COR-L47 (cell line): ENCODE measurements around the gene HBZ.
"Not testable (repeated sequence)": the region's sequence is repeated elsewhere in the genome, so short reads cannot be mapped to it uniquely, and the experiment has no call there.

Experiments used
- DNase-seq: peaks from one replicate; lab custom pipeline; 2025; lab: John Stamatoyannopoulos, UW

HBZ gene

DNA sequence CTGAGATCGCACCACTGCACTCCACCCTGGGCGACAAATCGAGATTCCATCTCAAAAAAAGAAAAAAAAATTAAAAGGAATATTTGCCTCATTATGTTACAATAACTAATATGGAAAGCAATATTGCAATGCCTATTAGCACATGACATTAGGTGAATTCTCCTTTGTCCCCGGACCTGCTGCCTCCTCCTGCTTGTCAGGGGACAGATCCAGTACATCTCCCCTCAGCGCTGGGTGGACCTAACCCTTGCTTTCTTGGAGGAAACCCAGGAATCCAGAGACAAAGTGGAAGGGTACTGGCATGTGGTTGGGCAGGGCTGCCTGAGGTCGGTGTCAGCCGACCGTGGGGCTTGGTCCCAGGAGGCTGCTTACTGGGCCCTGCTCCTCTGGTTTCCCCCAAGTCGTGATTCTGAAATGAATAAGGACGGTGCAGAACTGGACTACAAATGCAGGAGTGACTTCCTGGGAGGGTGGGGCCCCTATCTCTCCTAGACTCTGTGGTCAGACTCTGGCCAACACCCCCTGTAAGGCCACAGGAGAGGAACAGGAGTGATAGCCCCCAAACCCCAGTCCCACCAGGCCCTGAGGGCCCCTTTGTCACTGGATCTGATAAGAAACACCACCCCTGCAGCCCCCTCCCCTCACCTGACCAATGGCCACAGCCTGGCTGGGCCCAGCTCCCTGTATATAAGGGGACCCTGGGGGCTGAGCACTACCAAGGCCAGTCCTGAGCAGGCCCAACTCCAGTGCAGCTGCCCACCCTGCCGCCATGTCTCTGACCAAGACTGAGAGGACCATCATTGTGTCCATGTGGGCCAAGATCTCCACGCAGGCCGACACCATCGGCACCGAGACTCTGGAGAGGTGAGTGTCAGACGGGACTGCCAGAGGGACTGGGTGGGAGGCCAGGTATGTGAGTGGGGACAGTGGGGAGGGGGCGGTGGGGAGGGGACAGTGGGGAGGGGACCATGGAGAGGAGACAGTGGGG, at the start of gene HBZ:
TSS of gene HBZ (plus strand) at position 504 of the 988 bp plus-strand sequence. CDS start at position 770, 266 bp downstream.
- DNase-seq: no peak

- DNase-seq: no peak
Measured at GRCh38 chr16:104355-104754, 48.1 kb upstream of the HBZ start.

GRCh38 chr16:104928-105327, 47.5 kb upstream of the HBZ start:
- DNase-seq: no peak

DNA sequence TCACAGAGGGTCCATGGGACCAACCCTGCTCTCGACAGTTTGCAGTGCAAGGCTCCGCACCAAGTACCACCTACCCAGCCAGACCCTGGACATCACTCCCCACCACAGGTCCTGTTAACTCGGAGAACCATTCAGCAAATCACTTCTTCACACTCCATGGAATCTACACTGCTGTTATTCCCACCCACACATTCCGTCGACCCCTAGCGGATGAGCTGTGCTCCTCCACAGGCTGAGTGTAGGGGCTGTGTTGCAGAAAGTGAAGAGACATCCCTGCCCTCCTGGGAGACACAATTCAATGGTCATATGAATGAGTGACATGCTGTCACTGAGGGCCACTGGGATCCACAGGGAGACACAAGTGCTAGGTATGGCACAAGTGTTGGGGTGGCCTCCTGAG, 46.9 kb upstream of the HBZ start:
- DNase-seq: no peak

- DNase-seq: peak; percentile 69
Measured at GRCh38 chr16:106623-107324, 45.7 kb upstream of the HBZ start.

DNA sequence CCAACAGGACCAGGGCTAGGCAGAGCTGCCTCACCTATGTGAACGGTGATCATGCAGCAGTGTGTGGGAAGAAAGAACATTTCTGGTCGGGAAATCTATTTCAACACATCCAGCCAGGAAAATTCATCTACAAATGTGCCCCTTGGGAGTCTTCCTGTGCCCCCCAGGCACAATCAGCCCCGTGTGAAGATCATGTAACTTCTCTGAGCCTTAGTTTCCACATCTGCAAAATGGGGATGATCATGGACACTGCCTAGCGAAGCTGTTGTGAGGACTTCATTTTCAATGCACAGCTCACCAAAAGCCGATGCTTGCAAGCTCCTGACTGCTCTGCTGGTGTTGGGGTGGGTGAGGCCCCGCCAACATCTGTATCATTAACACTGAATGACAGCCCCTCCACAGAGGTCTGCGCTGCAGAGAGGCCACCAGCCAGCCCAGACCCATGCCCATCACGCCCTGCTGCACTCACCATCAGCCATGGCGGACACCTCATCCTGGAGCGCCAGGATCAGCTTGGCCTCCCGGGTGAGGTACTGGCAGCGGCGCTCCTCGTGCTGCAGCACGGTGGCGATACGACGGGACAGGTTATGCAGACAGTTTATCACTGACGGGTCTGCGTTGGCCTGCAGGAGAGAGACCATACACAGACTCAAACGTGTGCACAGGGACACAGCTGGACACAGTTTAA, 40.1 kb upstream of the HBZ start:
- no peak for DNase-seq

DNA sequence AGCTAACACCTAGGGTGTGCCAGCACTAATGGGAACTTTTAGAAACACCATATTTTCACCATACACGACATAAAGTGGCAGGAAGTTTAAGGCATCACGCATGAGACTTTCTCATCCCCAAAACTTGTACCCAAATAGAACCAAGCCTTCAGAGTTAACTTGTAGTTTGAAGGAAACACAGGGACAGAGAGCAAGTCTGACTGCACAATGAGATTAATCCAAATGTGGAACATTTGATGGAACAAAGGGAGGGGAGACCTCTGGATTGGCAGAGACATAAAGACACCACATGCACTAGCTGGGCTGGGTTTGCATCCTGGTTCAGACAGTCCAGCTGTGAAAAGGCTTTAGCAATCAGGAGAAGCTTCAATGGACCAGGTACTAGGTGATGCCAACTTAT, 38.1 kb upstream of the HBZ start:
- no peak for DNase-seq

- DNase-seq: no peak
Measured at GRCh38 chr16:116015-116414, 36.4 kb upstream of the HBZ start.

GRCh38 chr16:117379-118365, 34.8 kb upstream of the HBZ start:
- DNase-seq: peak; percentile 94

DNA sequence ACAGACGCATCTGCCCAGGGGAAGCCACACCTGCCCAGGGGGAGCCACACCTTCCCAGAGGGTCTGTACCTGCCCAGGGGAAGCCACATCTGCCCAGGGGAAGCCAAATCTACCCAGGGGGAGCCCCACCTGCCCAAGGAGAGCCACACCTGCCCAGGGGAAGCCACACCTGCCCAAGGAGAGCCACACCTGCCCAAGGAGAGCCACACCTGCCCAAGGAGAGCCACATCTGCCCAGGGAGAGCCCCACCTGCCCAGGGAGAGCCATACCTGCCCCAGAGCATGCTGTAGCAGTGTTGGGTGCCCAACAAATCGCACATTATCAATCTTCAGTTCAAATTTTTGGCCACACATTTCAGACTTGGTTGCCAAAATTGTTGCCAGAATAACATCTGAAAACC, 33.6 kb upstream of the HBZ start:
- no peak for DNase-seq

- DNase-seq: no peak
Measured at GRCh38 chr16:119295-119694, 33.1 kb upstream of the HBZ start.

DNA sequence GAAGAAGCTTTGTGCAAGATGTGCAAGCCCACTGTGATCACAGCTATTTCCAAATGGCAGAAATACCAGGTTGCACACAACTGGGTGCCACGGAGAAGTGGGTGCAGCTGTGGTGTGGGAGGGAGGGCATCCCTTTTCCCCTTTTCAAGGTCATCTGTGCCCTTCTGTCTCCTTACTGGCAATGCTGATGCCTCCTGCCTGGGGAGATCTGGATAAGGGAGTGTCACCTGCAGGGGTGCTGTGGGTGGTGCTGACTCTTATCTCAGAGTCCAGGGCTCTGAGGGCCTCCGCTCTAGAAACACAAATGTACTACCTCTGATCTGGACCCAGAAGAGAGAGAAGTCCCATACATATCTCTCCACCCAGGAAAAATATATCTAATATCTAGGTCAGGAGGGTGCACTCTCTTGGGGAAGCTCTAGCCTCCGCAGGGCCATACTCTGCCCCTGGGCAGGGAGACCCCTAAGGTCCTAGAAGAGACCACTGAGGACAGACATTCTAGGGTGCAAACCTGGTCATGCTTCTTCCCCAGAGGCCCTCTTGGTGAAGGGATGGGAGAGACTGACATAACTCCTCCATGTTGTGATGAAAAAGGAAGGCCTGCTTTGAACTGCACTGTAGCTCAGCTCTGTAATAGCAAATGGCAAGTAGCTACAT, 32.5 kb upstream of the HBZ start:
- DNase-seq: no peak

GRCh38 chr16:120756-121155, 31.7 kb upstream of the HBZ start:
- no peak for DNase-seq

DNA sequence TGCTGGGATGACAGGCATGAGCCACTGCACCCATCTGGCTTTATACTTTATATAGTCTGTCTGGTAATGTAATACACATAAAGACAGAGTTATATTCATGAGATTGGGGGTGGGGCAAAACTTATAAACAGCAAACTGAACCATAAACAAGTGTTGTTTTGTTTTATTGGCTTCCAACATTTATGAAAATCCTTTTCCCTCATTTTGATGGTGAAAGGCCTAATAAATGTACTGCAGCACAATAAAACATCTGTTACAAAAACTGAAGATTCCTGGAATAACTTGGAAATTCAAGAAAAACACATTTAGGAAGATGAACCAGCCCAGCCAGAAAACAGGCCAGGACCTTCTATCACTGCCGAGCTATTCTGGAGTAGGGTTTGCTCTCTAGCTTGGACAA, 30.1 kb upstream of the HBZ start:
- no peak for DNase-seq

- not testable (repeated sequence) for DNase-seq
Measured at GRCh38 chr16:123558-124350, 28.7 kb upstream of the HBZ start.

- no peak for DNase-seq
Measured at GRCh38 chr16:125011-125410, 27.4 kb upstream of the HBZ start.

GRCh38 chr16:129075-129474, 23.4 kb upstream of the HBZ start:
- DNase-seq: no peak

DNA sequence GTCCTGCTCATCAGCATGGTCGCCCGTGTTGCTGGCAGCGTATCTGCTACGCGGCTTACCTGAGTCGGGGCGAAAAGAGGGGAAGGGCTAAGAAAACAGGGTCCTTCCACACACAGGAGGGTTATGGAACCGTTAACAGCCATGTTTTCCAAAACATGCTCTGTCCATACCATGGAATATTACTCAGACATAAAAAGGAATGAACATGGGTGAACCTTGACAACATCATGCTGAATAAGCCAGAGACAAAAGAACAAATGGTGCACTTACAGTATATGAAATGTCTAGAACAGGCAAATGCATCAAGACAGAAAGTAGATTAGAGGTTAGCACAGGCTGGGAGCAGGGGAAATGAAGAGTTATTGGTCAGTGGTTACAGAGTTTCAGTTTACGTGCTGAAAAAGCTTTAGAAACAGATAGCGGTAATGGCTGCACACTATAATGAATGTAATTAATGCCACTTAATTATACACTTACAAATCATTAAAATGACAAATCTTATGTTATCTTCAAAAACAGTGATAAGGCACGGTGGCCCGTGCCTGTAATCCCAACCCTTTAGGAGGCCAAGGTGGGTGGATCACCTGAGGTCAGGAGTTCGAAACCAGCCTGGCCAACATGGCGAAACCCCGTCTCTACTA, 21.8 kb upstream of the HBZ start:
- DNase-seq: no peak

- DNase-seq: no peak
Measured at GRCh38 chr16:132120-132519, 20.3 kb upstream of the HBZ start.
